ENCODE results near the gene BCDIN3D.

GRCh38 chr12:49787672-49788071, 55.2 kb downstream of the BCDIN3D start:
- TF ChIP-seq, protein P1, sequence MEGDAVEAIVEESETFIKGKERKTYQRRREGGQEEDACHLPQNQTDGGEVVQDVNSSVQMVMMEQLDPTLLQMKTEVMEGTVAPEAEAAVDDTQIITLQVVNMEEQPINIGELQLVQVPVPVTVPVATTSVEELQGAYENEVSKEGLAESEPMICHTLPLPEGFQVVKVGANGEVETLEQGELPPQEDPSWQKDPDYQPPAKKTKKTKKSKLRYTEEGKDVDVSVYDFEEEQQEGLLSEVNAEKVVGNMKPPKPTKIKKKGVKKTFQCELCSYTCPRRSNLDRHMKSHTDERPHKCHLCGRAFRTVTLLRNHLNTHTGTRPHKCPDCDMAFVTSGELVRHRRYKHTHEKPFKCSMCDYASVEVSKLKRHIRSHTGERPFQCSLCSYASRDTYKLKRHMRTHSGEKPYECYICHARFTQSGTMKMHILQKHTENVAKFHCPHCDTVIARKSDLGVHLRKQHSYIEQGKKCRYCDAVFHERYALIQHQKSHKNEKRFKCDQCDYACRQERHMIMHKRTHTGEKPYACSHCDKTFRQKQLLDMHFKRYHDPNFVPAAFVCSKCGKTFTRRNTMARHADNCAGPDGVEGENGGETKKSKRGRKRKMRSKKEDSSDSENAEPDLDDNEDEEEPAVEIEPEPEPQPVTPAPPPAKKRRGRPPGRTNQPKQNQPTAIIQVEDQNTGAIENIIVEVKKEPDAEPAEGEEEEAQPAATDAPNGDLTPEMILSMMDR (IDR thresholded peaks at IDR 0.05), result no peak
- no peak for TF ChIP-seq POLR2A (IDR thresholded peaks at IDR 0.05)
